SK-N-SH treated with all-trans-retinoic acid at 6 μM for 48 hours (cell line): ENCODE measurements around the gene ADPRHL1.
A peak's percentile ranks its signal among the peaks of the same experiment; 100 is the strongest.

Experiments
- ATAC-seq: fragments of 200-7000 bp; cut with Tn5 transposase; 3 replicates; pipeline ENCODE4 v1.9.1; 2020; ENCODE audit warnings: mild to moderate bottlenecking, moderate library complexity
- ARNTL ChIP-seq: fragments of 450-650 bp; formaldehyde crosslinking; IDR thresholded peaks from 2 replicates; pipeline ENCODE4 v1.5.0; 2020; ENCODE audit warnings: low read depth, mild to moderate bottlenecking, moderate library complexity, borderline replicate concordance
- BACH2 ChIP-seq: fragments of 250-450 bp; sonication (Bioruptor Pico); IDR thresholded peaks from 2 replicates; pipeline ENCODE4 v1.9.0; 2021; ENCODE audit warnings: mild to moderate bottlenecking, borderline replicate concordance
- CREB5 ChIP-seq: fragments of 250-450 bp; sonication (Bioruptor Pico); IDR thresholded peaks from 2 replicates; pipeline ENCODE4 v1.5.1; 2020; ENCODE audit warnings: low read depth, mild to moderate bottlenecking, moderate library complexity
- CSDC2 ChIP-seq: fragments of 250-450 bp; sonication (Bioruptor Pico); IDR thresholded peaks from 2 replicates; pipeline ENCODE4 v1.5.0; 2020; ENCODE audit warnings: mild to moderate bottlenecking, moderate library complexity
- ESRRG ChIP-seq: fragments of 250-450 bp; sonication (Bioruptor Pico); IDR thresholded peaks from 2 replicates; pipeline ENCODE4 v1.6.1; 2021; ENCODE audit warnings: mild to moderate bottlenecking
- GLIS3 ChIP-seq: fragments of 250-450 bp; sonication (Bioruptor Pico); IDR thresholded peaks from 2 replicates; pipeline ENCODE4 v1.5.0; 2020; ENCODE audit warnings: mild to moderate bottlenecking, moderate library complexity
- ISL1 ChIP-seq: fragments of 250-450 bp; sonication (Bioruptor Pico); IDR thresholded peaks from 2 replicates; pipeline ENCODE4 v2.1.2; 2022; ENCODE audit warnings: mild to moderate bottlenecking, moderate library complexity
- OSR1 ChIP-seq: fragments of 250-450 bp; sonication (Bioruptor Pico); IDR thresholded peaks from 2 replicates; pipeline ENCODE4 v1.8.0; 2022; ENCODE audit warnings: moderate library complexity, mild to moderate bottlenecking, inconsistent platforms
- PPARA ChIP-seq: fragments of 250-450 bp; sonication (Bioruptor Pico); IDR thresholded peaks from 2 replicates; pipeline ENCODE4 v1.5.0; 2020; ENCODE audit warnings: mild to moderate bottlenecking, borderline replicate concordance
- RARB ChIP-seq: fragments of 250-450 bp; sonication (Bioruptor Pico); IDR thresholded peaks from 2 replicates; pipeline ENCODE4 v1.8.0; 2021; ENCODE audit warnings: mild to moderate bottlenecking, moderate library complexity
- TCF4 ChIP-seq: fragments of 250-450 bp; sonication (Bioruptor Pico); IDR thresholded peaks from 2 replicates; pipeline ENCODE4 v1.8.0; 2021; ENCODE audit warnings: mild to moderate bottlenecking, moderate library complexity, borderline replicate concordance
- TOX ChIP-seq: fragments of 250-450 bp; sonication (Bioruptor Pico); IDR thresholded peaks from 2 replicates; pipeline ENCODE4 v1.8.0; 2021; ENCODE audit warnings: mild to moderate bottlenecking, moderate library complexity, borderline replicate concordance
- TSHZ2 ChIP-seq: fragments of 250-450 bp; sonication (Bioruptor Pico); IDR thresholded peaks from 2 replicates; pipeline ENCODE4 v1.5.0; 2020; ENCODE audit warnings: mild to moderate bottlenecking, moderate library complexity
- ZC3H10 ChIP-seq: fragments of 250-450 bp; sonication (Bioruptor Pico); IDR thresholded peaks from 2 replicates; pipeline ENCODE4 v1.5.1; 2021; ENCODE audit warnings: mild to moderate bottlenecking, moderate library complexity
- ZFP3 ChIP-seq: fragments of 250-450 bp; sonication (Bioruptor Pico); IDR thresholded peaks from 2 replicates; pipeline ENCODE4 v1.5.0; 2020; ENCODE audit warnings: mild to moderate bottlenecking, moderate library complexity
- ZFP30 ChIP-seq: fragments of 450-650 bp; formaldehyde crosslinking; IDR thresholded peaks from 2 replicates; pipeline ENCODE4 v1.5.0; 2022; ENCODE audit warnings: mild to moderate bottlenecking, moderate library complexity
- ZNF8 ChIP-seq: fragments of 450-650 bp; formaldehyde crosslinking; IDR thresholded peaks from 2 replicates; pipeline ENCODE4 v1.5.0; 2020; ENCODE audit warnings: mild to moderate bottlenecking, moderate library complexity
- TF ChIP-seq, protein P1 (sequence below): fragments of 250-450 bp; sonication (Bioruptor Pico); IDR thresholded peaks from 2 replicates; pipeline ENCODE4 v1.8.0; 2021; ENCODE audit warnings: low read depth, mild to moderate bottlenecking, moderate library complexity, borderline replicate concordance
- TF ChIP-seq, protein P2 (sequence below): fragments of 250-450 bp; sonication (Bioruptor Pico); IDR thresholded peaks from 2 replicates; pipeline ENCODE4 v1.8.0; 2020; ENCODE audit warnings: mild to moderate bottlenecking, moderate library complexity, borderline replicate concordance
- TF ChIP-seq, protein P3 (sequence below): fragments of 250-450 bp; sonication (Bioruptor Pico); IDR thresholded peaks from 2 replicates; pipeline ENCODE4 v1.5.1; 2021; ENCODE audit warnings: mild to moderate bottlenecking, moderate library complexity

ADPRHL1 gene

GRCh38 chr13:113358653-113359190 is 94.6 kb downstream of the ADPRHL1 start:
- TF ChIP-seq, protein P1, sequence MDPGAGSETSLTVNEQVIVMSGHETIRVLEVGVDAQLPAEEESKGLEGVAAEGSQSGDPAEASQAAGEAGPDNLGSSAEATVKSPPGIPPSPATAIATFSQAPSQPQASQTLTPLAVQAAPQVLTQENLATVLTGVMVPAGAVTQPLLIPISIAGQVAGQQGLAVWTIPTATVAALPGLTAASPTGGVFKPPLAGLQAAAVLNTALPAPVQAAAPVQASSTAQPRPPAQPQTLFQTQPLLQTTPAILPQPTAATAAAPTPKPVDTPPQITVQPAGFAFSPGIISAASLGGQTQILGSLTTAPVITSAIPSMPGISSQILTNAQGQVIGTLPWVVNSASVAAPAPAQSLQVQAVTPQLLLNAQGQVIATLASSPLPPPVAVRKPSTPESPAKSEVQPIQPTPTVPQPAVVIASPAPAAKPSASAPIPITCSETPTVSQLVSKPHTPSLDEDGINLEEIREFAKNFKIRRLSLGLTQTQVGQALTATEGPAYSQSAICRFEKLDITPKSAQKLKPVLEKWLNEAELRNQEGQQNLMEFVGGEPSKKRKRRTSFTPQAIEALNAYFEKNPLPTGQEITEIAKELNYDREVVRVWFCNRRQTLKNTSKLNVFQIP (CRISPR knock-in tag) = no peak
- TF ChIP-seq, protein P2, sequence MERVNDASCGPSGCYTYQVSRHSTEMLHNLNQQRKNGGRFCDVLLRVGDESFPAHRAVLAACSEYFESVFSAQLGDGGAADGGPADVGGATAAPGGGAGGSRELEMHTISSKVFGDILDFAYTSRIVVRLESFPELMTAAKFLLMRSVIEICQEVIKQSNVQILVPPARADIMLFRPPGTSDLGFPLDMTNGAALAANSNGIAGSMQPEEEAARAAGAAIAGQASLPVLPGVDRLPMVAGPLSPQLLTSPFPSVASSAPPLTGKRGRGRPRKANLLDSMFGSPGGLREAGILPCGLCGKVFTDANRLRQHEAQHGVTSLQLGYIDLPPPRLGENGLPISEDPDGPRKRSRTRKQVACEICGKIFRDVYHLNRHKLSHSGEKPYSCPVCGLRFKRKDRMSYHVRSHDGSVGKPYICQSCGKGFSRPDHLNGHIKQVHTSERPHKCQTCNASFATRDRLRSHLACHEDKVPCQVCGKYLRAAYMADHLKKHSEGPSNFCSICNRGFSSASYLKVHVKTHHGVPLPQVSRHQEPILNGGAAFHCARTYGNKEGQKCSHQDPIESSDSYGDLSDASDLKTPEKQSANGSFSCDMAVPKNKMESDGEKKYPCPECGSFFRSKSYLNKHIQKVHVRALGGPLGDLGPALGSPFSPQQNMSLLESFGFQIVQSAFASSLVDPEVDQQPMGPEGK (CRISPR knock-in tag) = no peak
- no peak for TF ChIP-seq CREB5 (CRISPR knock-in tag)
- TF ChIP-seq ZFP3 (CRISPR knock-in tag) = no peak
- TF ChIP-seq TCF4 (CRISPR knock-in tag) = no peak
- TF ChIP-seq BACH2 (CRISPR knock-in tag) = no peak
- TF ChIP-seq RARB (CRISPR knock-in tag) = no peak
- TF ChIP-seq TOX (CRISPR knock-in tag) = no peak
- no peak for TF ChIP-seq ISL1
- TF ChIP-seq ZC3H10 = no peak
- no peak for TF ChIP-seq ESRRG
- no peak for TF ChIP-seq GLIS3 (CRISPR knock-in tag)
- TF ChIP-seq, protein P3, sequence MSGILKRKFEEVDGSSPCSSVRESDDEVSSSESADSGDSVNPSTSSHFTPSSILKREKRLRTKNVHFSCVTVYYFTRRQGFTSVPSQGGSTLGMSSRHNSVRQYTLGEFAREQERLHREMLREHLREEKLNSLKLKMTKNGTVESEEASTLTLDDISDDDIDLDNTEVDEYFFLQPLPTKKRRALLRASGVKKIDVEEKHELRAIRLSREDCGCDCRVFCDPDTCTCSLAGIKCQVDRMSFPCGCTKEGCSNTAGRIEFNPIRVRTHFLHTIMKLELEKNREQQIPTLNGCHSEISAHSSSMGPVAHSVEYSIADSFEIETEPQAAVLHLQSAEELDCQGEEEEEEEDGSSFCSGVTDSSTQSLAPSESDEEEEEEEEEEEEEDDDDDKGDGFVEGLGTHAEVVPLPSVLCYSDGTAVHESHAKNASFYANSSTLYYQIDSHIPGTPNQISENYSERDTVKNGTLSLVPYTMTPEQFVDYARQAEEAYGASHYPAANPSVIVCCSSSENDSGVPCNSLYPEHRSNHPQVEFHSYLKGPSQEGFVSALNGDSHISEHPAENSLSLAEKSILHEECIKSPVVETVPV (CRISPR knock-in tag) = no peak
- TF ChIP-seq PPARA (CRISPR knock-in tag) = no peak
- TF ChIP-seq CSDC2 (CRISPR knock-in tag) = no peak
- no peak for TF ChIP-seq ZFP30 (CRISPR knock-in tag)
- TF ChIP-seq ARNTL (CRISPR knock-in tag) = no peak
- TF ChIP-seq TSHZ2 (CRISPR knock-in tag) = no peak
- no peak for TF ChIP-seq OSR1 (CRISPR knock-in tag)
- ATAC-seq = no peak

DNA sequence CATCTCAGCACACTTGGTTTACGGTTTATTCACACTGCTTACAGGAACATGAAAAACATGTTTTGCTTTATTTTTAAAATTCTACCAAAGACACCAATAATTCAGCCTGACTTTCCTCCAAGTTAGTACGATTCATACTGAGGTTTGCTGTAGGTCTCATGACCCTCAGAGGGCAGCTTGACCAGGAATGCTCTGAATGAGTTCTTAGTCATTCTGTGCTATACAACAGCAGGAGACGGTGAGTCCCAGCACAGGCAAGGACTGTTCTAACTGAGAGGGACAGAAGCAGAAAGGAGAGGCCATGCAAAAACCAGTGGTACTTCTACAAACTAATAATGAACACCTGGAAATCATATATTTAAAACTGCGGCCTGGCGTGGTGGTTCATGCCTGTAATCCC is 95.8 kb downstream of the ADPRHL1 start:
- peak; percentile 55; the same call in 2 of the 3 replicates for ATAC-seq
- TF ChIP-seq, protein P2 (CRISPR knock-in tag) = no peak
- TF ChIP-seq CSDC2 (CRISPR knock-in tag) = no peak
- no peak for TF ChIP-seq ZC3H10
- no peak for TF ChIP-seq ZFP30 (CRISPR knock-in tag)
- TF ChIP-seq BACH2 (CRISPR knock-in tag) = no peak
- TF ChIP-seq OSR1 (CRISPR knock-in tag) = no peak
- no peak for TF ChIP-seq ZNF8 (CRISPR knock-in tag)
- no peak for TF ChIP-seq ZFP3 (CRISPR knock-in tag)
- no peak for TF ChIP-seq CREB5 (CRISPR knock-in tag)
- TF ChIP-seq, all 23 proteins: peak for 0
